Upper lobe of right lung (tissue), 1 donor: ENCODE measurements around the gene C1RL. TPM values are rescaled to one million over a fixed set of nuclear protein-coding genes. Genes with fewer than 3 reads are reported as not detected.

ENCODE experiments used
- ATAC-seq: fragments of 200-7000 bp; cut with Tn5 transposase; one replicate; pipeline ENCODE4 v1.9.1; 2020; ENCODE audit warnings: mild to moderate bottlenecking, moderate library complexity
- DNase-seq: peaks from one replicate; pipeline ENCODE4 v3.0.0-alpha.2; 2020
- H3K27ac ChIP-seq: fragments of 200-600 bp; one replicate; pipeline ENCODE4 v1.8.0; 2022
- H3K27me3 ChIP-seq: fragments of 200-600 bp; one replicate; pipeline ENCODE4 v1.8.0; 2022; ENCODE audit warnings: mild to moderate bottlenecking
- H3K36me3 ChIP-seq: fragments of 200-600 bp; one replicate; pipeline ENCODE4 v1.8.0; 2022
- H3K4me1 ChIP-seq: fragments of 200-600 bp; one replicate; pipeline ENCODE4 v1.8.0; 2022
- H3K4me3 ChIP-seq: fragments of 200-600 bp; one replicate; pipeline ENCODE4 v1.8.0; 2022; ENCODE audit warnings: mild to moderate bottlenecking
- H3K9me3 ChIP-seq: fragments of 200-600 bp; one replicate; pipeline ENCODE4 v1.8.0; 2022
- intact Hi-C: fragments of 100-400 bp; cut with DNase I; formaldehyde crosslinking; loops from one replicate; pipeline ENCODE4 v1.11.0; 2022
- total RNA-seq: library from RNA; stranded (reverse); fragmentation: NEBNext Ultra II Directional; extraction: Animal tissue kit (Norgen Biotek cat#: 25700); gene quantifications from one replicate; pipeline ENCODE4 v1.2.1, GENCODE V29; 2021
- TF ChIP-seq, protein P1 (sequence below): fragments of 200-600 bp; IDR thresholded peaks from one replicate; pipeline ENCODE4 v1.8.0; 2022; ENCODE audit warnings: antibody characterized with exemption
- donor health status: DM: no; HTN: yes; CAD: no; lungs with severe emphysema.

C1RL gene
- total RNA-seq, 1 donor from 2014 or later, result 91.6 TPM

GRCh38 chr12:7142809-7143465 lies 33.9 kb upstream of the C1RL start:
- ATAC-seq (peak; percentile 64), DNase-seq (peak; percentile 71)
- Histone ChIP-seq H3K27me3 (no peaks in the 10 kb centered on the region), H3K9me3 (no peaks in the 10 kb centered on the region), H3K27ac (no peak overlapping the region), H3K36me3 (peaks cover 9% of the 10 kb centered on the region), H3K4me3 (no peak overlapping the region), H3K4me1 (no peaks in the 10 kb centered on the region)
- TF ChIP-seq, protein P1, sequence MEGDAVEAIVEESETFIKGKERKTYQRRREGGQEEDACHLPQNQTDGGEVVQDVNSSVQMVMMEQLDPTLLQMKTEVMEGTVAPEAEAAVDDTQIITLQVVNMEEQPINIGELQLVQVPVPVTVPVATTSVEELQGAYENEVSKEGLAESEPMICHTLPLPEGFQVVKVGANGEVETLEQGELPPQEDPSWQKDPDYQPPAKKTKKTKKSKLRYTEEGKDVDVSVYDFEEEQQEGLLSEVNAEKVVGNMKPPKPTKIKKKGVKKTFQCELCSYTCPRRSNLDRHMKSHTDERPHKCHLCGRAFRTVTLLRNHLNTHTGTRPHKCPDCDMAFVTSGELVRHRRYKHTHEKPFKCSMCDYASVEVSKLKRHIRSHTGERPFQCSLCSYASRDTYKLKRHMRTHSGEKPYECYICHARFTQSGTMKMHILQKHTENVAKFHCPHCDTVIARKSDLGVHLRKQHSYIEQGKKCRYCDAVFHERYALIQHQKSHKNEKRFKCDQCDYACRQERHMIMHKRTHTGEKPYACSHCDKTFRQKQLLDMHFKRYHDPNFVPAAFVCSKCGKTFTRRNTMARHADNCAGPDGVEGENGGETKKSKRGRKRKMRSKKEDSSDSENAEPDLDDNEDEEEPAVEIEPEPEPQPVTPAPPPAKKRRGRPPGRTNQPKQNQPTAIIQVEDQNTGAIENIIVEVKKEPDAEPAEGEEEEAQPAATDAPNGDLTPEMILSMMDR, result no peak
- intact Hi-C loops, result no loop called here

DNA sequence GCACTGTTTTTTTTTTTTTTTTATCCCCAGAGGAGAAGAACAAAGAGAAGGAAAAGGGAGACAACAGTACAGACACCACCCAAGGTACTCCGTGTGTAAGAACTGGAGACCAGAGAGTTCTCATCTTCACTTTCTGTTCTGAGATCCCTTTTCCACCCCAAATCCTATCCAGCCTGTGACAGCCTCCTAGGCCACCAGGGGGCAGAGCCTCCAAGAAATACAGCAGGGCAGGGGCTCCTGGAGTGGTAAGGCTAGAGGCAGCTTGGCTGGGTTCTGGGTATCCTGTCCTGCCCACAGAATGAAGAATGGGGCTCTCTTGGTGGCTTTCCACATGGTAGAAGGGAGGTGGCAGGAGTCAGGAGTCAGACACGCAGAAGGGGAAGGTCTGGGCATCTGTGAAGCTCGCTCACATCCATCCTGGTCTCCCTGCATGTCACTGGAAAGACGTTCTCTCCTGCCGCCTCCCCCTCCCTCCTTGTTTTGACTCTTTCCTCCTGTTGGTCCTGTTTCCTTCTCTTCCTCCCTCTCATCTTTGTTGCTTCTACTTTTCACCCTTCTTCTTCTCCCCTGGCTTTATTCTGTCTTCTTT lies 33.1 kb upstream of the C1RL start:
- TF ChIP-seq, protein P1, result peak; percentile 77
- Histone ChIP-seq H3K9me3 (no peaks in the 10 kb centered on the region), H3K4me1 (no peaks in the 10 kb centered on the region), H3K4me3 (no peak overlapping the region), H3K36me3 (peaks cover 10% of the 10 kb centered on the region), H3K27ac (no peak overlapping the region), H3K27me3 (no peaks in the 10 kb centered on the region)
- intact Hi-C loops, result no loop called here
- peak; percentile 79 for DNase-seq
- ATAC-seq, result peak; percentile 89

GRCh38 chr12:7141351-7142005 lies 32.5 kb upstream of the C1RL start:
- intact Hi-C loops, result no loop called here
- Histone ChIP-seq H3K9me3 (no peaks in the 10 kb centered on the region), H3K36me3 (peaks cover 12% of the 10 kb centered on the region), H3K4me1 (no peaks in the 10 kb centered on the region), H3K27me3 (no peaks in the 10 kb centered on the region), H3K27ac (no peak overlapping the region), H3K4me3 (no peak overlapping the region)
- no peak for ATAC-seq
- no peak for DNase-seq
- TF ChIP-seq, protein P1, result no peak

- H3K4me3 ChIP-seq, result no peak overlapping the region
- H3K27ac ChIP-seq, result no peak overlapping the region
- H3K9me3 ChIP-seq, result no peaks in the 10 kb centered on the region
- DNase-seq, result no peak
- intact Hi-C loops, result no loop called here
- no peaks in the 10 kb centered on the region for H3K4me1 ChIP-seq
- H3K36me3 ChIP-seq, result peaks cover 30% of the 10 kb centered on the region
- no peaks in the 10 kb centered on the region for H3K27me3 ChIP-seq
- no peak for ATAC-seq
- TF ChIP-seq, protein P1, result no peak
Observed at GRCh38 chr12:7139200-7139599, 30.2 kb upstream of the C1RL start.

- DNase-seq, result no peak
- Histone ChIP-seq H3K4me3 (no peak overlapping the region), H3K36me3 (peaks cover 34% of the 10 kb centered on the region), H3K4me1 (no peaks in the 10 kb centered on the region), H3K27me3 (no peaks in the 10 kb centered on the region), H3K27ac (no peak overlapping the region), H3K9me3 (no peaks in the 10 kb centered on the region)
- intact Hi-C loops, result no loop called here
- ATAC-seq, result peak; percentile 49
- TF ChIP-seq, protein P1, result no peak
Observed at GRCh38 chr12:7137908-7138307, 28.9 kb upstream of the C1RL start.
